ENCODE data around the gene ITGB4. TPM values are rescaled to one million over a fixed set of nuclear protein-coding genes. Genes with fewer than 3 reads are reported as not detected.

Gene ITGB4
- total and polyA plus RNA-seq, 2 of the 13 experiments (the other 11 are each of a cell fraction or from before 2014, with no cell fraction given), result 6.9 to 14.5 TPM

DNA sequence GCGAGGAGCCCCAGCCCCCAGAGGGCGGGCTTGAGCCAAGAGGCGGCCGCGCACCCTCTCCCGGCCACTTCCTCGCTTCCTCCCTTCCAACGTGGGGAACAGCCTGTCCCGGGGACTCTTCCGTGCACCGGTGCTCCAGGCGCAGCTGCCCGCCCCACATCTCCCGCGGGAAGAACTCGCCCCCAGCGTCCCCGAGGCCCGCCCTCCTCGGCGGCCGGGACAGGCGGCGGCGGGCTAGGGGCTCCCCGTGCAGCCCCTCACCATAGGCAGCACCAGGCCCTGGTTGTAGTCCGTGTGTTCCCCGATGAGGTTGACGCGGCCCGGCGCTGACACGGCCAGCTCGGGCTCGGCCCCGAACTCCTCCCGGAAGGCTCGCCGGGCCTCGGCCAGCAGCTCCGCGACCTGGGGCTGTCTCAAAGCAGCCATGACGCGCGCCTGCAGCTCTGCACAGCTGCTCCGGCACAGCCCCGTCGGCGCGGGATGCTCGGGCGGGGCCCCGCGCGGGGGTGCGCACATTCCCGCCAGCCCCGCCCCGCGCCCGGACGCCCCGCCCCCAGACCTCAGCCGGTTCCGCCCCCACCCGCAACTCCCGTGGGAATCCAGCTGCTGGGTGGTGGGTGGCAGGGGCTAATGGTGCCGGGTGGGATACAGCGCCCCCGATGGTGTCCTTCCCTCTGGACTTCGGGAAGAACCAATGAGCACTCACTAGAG lies 43.6 kb downstream of the ITGB4 start, which contains the start of gene GALK1 (continued):
- TF ChIP-seq ELF4 (CRISPR knock-in tag; IDR thresholded peaks at IDR 0.05; ENCODE audit: borderline replicate concordance) (peak; percentile 25; the same call in 1 of the 2 replicates), PHB2 (IDR thresholded peaks at IDR 0.05; ENCODE audit: partially characterized antibody) (no peak), ZNF557 (CRISPR knock-in tag; IDR thresholded peaks at IDR 0.05) (0 out of 2 replicates have a peak, but pooled peaks have one; percentile 22), PHF8 (CRISPR knock-in tag; IDR thresholded peaks at IDR 0.05) (peak; percentile 63), ZNF275 (CRISPR knock-in tag; IDR thresholded peaks at IDR 0.05; ENCODE audit: borderline replicate concordance) (peak; percentile 68; the same call in 1 of the 2 replicates), ZNF205 (CRISPR knock-in tag; IDR thresholded peaks at IDR 0.05) (no peak), TARDBP (CRISPR knock-in tag; IDR thresholded peaks at IDR 0.05) (no peak), PBX3 (CRISPR knock-in tag; IDR thresholded peaks at IDR 0.05; ENCODE audit: borderline replicate concordance) (peak; percentile 47; the same call in 1 of the 2 replicates), ZFP82 (CRISPR knock-in tag; IDR thresholded peaks at IDR 0.05; ENCODE audit: borderline replicate concordance) (peak; percentile 81; the same call in 1 of the 2 replicates), SIN3A (IDR thresholded peaks at IDR 0.05; ENCODE audit: borderline replicate concordance, low read depth, low read length) (peak; percentile 37; the same call in 1 of the 2 replicates), SNRNP70 (IDR thresholded peaks at IDR 0.05; ENCODE audit: low read depth, low read length) (no peak), AGO2 (optimal IDR thresholded peaks at IDR 0.05; ENCODE audit: low read depth, low read length) (peak; percentile 83), JUN (CRISPR knock-in tag; IDR thresholded peaks at IDR 0.05) (no peak), ZNF234 (CRISPR knock-in tag; conservative IDR thresholded peaks at IDR 0.05) (0 out of 2 replicates have a peak, but pooled peaks have one; percentile 44), MAF1 (CRISPR knock-in tag; IDR thresholded peaks at IDR 0.05; ENCODE audit: borderline replicate concordance) (peak; percentile 24; the same call in 1 of the 2 replicates), RFX3 (CRISPR knock-in tag; IDR thresholded peaks at IDR 0.05) (no peak), NR0B2 (CRISPR knock-in tag; IDR thresholded peaks at IDR 0.05) (peak; percentile 7; the same call in 1 of the 2 replicates), ZFP90 (CRISPR knock-in tag; IDR thresholded peaks at IDR 0.05; ENCODE audit: borderline replicate concordance) (peak; percentile 80; the same call in 1 of the 2 replicates), ZNF274 (CRISPR knock-in tag; IDR thresholded peaks at IDR 0.05) (peak; percentile 13; the same call in 1 of the 2 replicates), ZKSCAN8 (CRISPR knock-in tag; IDR thresholded peaks at IDR 0.05; ENCODE audit: borderline replicate concordance) (no peak), ZNF724P (CRISPR knock-in tag; IDR thresholded peaks at IDR 0.05; ENCODE audit: borderline replicate concordance) (peak; percentile 38; the same call in 1 of the 2 replicates), PRDM10 (CRISPR knock-in tag; IDR thresholded peaks at IDR 0.05; ENCODE audit: low read depth) (0 out of 2 replicates have a peak, but pooled peaks have one; percentile 1), ZNF260 (CRISPR knock-in tag; IDR thresholded peaks at IDR 0.05; ENCODE audit: borderline replicate concordance, low read depth) (no peak)
